ENCODE measurements around the gene PLA2R1.
"Not testable (repeated sequence)": the region's sequence is repeated elsewhere in the genome, so short reads cannot be mapped to it uniquely, and the experiment has no call there.

PLA2R1 gene

DNA sequence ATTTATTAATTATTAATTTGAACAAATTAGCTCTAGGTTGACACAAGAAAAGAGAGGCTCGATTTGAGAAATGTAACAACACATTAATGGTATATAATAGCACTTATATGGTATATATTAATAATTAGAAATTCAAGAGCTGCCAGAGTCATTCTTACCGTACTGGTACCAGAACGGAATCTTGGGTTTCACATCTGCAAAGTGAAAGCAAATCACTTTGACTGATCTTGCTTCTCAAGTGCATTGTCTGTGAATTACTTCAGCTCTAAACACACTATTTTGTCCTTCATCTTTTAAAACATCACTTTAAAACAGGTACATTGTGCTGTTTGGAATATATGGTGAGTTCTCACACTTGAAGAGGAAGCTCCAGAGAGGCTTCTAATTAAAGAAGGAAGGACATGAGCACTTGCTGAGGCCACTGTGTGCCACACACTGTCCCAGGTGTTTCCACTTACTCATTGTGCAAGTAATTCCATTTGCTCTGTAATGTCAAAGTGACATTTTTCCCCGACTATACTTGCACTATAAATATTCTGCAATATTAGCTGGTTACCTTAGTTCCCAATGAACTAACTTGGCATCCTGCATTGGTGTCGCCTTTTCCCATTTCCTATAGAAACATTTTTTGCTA, 85.8 kb downstream of the PLA2R1 start:
- no peak for DNase-seq

DNA sequence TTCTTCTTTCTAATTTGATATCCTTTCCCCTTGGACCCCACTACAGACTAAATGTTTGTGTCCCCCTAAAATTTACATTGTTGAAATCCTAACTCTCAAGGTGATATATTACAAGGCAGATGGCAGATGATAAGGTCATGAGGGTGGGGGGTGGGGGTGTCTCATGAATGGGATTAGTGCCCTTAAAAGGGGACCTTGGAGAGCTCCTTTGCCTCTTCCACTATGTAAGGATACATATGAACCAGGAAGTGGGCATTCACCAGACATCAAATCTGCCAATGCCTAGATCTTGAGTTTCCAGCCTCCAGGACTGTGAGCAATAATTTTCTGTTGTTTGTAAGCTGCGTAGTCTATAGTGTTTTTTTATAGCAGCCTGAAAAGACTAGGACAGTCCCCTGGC, 89.1 kb downstream of the PLA2R1 start:
- no peak for DNase-seq

DNA sequence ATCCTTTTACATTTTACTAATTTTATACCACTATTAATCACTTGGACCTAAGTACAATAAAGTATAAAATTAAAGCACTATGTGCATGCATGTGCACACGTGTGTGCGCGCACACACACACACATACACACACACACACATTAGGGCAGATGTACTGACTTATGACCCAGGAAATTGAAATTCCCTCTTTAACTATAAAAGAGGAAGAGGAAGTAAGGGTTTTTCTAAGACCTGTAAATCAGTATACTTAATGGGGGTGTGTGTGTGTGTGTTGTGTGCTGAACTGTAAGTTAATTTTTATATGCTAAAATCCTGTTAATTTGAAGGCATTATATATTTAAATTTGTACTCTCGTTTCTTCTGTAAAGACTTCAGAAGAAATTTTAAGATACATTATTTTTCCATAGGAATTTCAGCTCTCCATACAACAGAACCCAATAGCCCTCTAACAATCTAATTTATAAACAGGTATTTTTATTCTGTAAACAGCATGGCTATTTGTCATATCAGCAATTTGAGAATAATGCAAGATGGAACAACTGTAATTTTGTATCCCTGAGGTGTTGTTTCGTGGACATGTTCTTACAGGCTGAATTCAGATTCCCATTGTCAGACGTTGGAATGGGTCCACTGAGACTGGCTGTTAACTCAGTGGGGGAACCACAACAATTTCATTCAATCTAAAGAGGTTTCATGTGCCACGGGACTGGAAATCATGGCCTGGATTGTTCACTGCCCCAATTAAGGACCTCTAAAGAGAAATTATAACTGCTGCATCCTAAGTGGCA, 90.9 kb downstream of the PLA2R1 start:
- DNase-seq = no peak

DNA sequence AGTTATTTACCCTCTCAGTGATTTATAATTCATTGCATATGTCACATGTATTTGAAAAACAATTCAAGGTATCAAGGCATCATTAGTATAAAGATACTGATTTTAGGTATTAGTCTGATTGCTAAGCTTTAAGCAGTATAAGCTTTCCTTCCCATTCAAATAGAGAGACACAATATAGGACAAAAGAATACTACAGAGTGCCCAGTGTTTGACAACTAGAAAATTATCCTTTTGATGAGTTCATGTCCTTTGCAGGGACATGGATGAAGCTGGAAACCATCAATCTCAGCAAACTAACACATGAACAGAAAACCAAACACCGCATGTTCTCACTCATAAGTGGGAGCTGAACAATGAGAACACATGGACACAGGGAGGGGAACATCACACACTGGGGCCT, 91.9 kb downstream of the PLA2R1 start:
- not testable (repeated sequence) for DNase-seq

DNA sequence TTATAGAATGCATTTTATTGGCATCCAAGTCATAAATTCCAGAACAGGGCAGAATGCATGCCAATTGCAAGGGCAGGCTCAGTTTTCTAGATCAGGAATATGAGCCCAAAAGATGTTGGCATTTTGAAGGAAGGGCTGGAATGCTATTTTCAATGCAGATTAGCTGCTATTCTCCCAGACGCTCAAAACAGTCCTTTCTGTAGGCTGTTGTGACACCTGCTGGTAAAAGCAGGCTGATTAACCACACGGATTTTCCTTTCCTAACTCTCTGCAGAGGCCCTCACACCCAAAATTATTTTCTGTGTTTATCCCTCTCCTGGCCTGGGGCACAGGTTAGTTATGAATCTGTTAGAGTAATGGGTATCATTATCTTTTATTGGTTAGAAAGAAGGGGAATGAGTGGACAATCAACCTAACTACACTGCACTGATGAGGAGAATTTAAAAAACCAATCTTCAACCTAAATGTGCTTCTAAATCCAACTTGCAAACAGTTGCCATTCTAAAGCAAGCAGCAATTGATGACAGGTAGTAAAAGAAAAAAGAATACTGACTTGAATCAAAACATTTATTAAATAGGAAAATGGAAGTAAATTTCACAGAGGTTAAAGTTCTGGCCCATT, 94.0 kb downstream of the PLA2R1 start:
- no peak for DNase-seq

DNA sequence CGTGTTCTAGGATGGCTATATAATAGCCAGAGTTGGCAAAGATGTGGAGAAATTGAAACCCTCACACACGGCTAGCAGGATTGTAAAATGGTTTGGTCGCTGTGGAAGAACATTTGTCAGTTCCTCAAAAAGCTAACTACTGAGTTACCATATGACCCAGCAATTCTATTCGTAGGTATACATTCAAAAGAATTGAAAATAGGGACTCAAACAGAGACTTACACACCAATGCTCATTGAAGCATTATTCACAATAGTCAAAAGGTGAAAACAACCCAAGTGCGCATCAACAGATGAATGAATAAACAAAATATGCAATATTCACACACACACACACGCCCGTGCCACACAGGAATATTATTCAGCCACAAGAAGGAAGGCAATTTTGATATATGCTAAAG, 98.7 kb downstream of the PLA2R1 start:
- DNase-seq = no peak

DNA sequence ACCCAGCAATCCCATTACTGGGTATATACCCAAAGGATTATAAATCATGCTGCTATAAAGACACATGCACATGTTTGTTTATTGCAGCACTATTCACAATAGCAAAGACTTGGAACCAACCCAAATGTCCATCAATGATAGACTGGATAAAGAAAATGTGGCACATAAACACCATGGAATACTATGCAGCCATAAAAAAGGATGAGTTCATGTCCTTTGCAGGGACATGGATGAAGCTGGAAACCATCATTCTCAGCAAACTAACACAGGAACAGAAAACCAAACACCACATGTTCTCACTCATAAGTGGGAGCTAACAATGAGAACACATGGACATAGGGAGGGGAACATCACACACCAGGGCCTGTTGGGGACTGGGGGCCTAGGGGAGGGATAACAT, 99.9 kb downstream of the PLA2R1 start:
- not testable (repeated sequence) for DNase-seq

DNA sequence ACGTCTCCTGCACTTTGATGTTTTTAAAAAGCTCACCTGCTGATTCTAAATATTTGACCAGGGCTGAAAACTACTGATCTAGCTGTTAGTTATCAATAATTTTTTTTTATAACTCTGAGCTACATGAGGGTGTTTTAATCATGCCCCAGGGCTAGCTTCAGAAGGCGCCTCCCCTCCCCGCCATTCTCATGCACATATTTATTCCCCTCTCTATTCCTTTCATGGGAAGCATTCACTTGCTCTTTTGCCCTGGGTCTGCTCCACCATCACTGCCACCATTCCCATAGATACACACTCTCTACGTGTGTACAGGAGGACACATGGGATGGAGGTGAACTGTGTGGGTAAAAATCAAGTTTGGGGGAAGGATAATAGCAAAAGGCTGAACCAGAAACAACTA, 101.0 kb downstream of the PLA2R1 start:
- DNase-seq = no peak

DNA sequence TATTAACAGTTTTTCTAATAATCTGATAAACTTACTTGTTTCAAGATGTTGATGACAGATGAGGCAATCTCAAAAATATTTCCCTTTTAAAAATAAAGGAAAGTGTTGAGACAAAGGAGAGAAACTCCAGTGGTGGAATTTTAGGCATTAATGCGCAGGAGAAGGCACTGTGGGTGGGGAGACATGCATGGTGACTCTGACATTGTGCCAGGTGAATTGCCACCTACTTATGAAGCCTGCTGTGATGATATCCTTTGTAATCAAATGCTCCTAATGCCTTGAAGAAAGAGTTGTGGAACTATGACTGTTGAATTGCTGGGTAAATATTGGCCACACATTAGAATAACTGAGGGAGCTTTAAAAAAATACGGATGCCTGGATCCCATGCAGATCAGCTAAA, 101.4 kb downstream of the PLA2R1 start:
- no peak for DNase-seq

DNA sequence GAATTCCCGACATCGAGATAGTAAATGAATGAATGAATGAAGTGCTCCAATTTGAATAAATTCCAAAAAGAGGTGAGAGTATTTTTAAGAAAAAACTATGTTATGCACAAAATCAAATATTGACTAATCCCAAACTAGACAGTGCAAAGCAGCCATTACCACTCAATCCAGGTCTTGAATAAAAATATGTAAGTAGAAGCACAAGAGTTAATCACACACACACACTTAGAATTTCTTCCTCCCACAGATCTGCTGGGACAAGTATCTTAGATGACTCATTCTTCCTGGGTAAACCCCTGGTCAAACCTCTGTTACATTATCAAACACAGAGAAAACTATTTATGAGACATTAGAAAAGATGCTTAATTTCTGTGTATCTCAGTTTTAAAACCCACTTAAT, 102.0 kb downstream of the PLA2R1 start:
- no peak for DNase-seq

DNA sequence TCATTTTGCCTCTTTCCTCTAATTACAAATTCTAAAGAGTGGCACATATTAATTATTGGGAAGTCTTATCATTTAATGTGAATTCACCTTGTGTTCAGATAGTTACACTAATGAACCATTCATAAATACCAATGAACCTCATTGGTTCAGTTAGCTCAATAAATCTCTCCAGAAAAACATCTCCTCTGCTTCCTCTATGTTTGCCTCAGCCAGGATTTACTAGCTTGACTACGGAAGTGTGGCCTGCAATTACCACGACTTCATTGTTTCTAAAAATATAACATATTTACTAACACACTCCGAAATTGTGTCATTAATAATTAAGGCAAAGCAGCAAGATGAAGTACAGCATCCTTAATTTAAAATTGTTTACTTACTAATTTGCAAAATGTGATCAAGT, 103.3 kb downstream of the PLA2R1 start:
- no peak for DNase-seq

DNA sequence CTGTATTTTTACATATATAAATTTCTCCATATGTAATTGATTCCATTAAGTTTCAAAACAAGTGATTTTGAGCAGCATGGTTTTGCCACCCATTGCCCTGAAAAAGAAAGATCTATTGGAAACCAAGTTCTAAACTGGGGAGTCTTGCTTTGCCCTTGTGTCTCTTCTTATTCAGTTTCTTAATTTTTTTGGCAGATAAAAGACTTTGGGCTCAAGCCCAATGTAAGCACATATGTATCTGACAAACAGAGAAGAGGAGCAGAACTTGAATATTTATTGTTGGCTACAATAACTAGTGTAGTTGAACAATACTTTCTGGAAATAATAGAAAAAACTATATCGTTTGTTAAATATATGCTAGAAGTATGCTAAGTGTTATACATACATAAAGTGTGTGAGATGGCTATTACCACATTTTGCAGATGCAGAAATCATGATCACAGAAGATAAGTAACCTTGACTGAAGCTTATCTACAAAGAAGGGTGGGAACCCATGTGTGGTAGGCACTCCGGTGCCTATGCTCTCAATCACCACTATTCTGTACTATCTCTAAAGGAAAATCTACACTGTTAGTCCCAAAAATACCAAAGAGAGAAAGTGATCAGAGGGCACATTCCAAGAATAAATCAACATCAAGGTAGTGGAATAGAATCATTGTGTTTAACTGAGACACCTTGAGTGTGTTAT, 109.1 kb downstream of the PLA2R1 start:
- DNase-seq = no peak

DNA sequence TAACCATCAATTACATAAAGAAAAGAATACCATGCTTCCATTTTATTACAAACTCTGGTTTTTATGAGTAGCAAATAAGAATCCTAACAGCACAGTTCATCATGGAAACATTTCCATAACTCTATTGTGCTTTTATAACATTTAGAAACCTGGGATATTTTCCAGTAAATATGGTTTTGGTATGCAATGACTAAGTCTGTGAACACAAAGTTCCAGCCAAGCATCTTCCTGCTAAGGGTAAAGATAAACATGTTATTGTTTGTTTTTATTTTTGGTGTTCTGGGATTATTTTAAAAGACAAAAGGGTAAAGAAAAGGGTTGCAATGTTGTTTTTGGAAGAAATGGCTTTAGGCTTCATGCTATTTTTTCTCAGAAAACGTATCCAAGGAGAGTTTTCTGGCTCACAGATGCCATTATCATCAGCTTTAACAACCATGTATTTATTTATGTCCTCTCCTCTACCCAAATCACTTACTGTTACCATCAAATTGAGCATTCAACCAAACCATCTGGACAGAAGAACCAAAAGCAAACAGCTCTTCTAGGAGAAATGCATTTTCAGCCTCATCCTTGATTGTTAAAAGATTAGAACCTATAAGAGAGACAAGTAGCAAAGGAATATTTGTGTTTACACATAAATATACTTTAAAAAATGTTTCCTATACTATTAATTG, 116.0 kb downstream of the PLA2R1 start:
- no peak for DNase-seq

DNA sequence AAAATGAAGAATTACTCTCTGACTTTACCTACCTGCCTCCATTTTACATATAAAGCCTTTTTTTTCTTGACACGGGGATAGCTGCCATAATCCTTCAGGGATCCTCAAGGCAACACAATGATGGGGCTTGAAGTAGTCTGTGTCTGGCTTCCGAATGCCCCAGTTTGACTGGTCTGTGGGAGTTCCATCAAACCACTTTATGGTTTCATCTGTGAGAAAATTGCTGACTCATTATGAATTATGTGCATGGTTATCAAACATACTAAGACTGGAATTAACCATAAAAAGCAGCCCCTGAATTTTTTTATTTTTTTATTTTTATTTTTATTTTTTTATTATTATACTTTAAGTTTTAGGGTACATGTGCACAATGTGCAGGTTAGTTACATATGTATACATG, 117.5 kb downstream of the PLA2R1 start:
- DNase-seq = no peak

DNA sequence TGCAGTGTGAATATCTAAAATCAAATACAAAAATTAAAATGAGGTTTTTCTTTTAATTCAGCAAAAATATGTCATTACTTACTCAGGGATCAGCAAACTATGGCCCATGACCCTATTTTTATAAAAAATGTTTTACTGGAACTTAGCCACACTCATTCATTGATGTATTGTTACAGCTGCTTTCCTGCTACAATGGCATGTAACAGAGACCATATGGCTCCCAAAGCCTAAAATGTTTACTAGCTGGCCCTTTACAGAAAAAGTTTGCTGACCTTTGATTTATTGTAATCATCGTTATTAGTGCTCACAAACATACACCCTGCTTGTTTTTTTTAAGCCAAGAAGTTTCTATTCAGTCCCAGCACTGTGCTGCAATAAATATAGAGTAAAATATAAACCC, 120.3 kb downstream of the PLA2R1 start:
- DNase-seq = no peak

DNA sequence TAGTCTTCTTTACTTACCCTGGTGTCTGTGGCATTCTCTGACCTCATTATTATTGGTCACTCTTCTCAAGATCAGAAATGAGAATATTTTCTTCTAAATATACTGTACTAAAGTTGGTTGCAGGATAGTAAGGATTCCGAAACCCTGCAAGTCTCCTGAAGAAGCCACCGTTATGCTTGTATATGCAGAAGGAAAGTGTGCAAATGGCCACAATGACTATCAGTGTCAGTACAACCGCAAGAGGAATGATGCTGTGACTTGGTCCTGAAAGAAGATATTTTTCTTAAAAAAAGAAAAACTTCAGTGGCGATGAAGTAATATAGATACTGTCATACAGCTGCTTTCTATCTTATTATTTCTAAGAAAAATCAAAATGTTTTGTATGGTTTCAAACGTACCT, 120.7 kb downstream of the PLA2R1 start:
- no peak for DNase-seq

DNA sequence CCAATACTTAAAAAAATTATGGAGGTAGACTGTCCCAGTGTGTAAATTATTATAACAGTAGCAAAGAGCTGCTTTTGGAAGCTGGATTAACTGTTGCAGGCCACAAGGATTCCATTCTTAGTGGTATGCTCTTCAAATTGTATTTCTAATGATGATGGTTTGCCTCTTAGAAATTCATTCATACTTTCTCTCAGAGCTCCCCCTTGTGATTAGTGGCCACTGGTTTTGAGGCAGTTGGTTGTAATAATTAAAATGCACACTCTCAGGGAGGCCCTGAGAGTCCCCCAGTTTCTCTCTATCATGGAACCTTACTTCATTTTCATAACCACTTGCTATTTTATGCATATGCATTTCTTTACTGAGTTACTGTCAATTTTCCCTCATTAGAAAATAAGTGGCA, 122.5 kb downstream of the PLA2R1 start:
- no peak for DNase-seq

DNA sequence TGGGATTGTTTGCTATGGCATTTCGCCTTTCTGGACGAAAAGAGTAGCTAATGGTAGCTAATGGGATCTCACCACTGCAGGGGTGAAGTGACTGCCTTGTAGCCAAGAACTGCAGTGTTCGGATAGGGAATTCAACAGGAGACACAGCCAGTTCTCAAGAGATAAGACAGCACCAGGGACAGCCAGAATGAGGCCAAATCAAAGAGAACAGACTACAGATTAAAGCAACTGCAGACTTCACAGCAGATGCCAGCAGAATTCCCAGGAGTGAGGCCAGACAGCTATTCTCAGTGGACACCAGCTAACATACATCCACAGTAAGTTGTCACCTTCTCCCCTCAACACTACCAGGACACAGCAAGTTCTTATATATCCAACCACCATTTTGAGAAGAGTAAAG, 124.0 kb downstream of the PLA2R1 start:
- DNase-seq = no peak

DNA sequence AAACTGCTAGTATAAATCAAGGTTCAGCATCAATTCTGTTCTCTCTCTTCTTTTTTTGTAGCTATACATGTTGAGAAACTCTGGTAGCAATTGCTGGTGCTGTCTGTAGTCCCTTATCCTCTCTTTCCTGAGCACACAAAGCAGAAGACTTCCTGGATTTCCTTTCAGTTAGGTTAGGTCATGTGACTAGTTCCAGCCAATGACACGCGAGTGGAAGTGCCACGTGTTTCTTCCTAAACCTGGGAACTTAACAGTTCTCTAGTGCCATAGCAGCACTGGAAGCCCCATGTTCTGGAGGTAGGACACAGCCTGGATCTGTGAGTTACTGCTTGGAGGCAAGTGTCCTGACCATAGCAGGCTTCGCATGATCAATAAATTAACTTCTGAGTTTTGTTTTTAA, 125.9 kb downstream of the PLA2R1 start:
- DNase-seq = no peak

DNA sequence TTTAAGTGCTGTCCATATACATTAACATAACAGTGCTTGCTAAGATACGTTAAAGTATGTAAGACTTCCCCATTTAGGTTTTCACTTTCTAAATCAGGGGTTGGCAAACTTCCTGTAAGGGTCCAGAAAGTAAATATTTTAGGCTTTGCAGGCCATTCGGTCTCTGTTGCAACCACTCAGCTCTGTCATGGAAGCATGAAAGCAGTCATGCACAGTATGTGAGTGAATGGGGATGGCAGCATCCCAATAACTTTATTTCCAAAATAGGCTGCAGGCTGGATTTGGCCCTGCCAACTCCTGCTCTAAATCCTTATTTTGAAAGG, 128.7 kb downstream of the PLA2R1 start:
- no peak for DNase-seq

DNA sequence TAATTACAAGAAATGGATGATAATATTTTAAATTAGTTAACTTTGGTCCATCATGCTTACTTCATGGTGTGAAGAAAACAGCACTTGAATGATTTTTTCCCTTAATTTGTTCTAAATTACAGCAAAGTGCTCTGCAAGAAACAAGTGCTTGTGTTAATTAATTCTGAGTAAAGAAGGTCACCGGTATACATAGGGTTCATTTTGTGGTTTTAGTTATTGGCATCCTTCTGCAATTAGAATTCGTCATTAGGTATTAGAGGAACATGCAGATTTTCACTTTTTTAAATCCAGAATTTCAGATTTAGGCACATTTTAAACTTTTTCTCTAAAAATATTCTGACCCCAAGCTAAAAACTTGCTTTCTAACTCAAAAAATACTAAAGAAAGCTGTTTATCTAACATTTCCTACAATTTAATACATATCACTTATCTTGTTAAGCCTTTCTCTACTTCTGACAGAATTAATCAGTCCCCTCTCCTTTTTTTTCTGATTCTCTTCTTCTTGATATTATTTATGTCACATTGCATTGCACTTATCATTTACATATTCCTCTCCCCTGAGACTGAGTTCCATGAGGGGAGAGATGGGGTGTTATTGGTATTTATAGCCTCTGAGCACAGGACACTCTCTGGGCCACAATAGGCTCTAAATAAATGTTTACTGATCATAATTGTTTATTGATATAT, 129.2 kb downstream of the PLA2R1 start:
- DNase-seq = no peak

DNA sequence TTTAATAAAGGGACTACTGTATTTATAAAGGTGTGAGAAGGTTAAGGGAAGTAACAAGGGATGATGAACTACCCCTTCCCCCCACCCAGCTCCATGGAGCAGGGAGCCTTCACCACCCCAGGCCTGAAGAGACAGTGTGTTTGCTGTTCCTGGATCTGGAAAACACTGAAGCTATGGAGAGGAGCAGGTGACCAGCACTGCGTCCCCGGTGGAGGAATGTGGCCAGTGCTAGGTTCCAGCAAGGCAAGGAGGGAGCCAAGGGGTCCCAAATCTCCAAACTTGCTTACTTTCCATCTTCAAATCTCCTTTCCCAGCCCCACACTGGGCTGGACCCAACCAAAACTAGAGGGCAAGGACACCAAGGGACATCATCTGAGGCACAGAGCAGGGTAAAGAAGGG, 135.7 kb downstream of the PLA2R1 start:
- DNase-seq = no peak

DNA sequence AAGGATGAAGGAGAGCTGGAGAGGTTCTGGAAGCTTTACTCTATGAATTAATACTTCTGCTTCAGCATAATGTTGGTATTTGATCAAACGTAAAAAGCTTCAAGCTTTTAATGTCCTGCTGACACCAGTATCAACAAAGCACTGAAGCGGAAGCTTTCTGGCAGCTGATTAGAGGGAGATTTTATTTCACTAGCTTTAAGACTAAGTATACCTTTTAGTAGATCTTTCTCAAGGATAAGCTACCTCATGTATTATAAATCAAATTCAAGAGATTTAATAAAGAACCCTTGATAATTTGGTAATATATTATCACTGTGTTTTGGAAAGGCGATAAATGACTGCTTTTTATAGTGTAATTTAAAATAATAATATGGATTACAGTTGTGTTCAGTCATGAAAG, 136.4 kb downstream of the PLA2R1 start:
- no peak for DNase-seq
